GM21723 (cell line): ENCODE measurements around the gene EEF1A2.
"Not testable (repeated sequence)": the region's sequence is repeated elsewhere in the genome, so short reads cannot be mapped to it uniquely, and the experiment has no call there.

Experiments
- ATAC-seq: cut with Tn5 transposase; IDR thresholded peaks from one replicate; pipeline ENCODE4 v1.9.1; 2021; ENCODE audit warnings: mild to moderate bottlenecking, moderate library complexity; ENCODE audit not compliant: unreplicated experiment

EEF1A2 gene

DNA sequence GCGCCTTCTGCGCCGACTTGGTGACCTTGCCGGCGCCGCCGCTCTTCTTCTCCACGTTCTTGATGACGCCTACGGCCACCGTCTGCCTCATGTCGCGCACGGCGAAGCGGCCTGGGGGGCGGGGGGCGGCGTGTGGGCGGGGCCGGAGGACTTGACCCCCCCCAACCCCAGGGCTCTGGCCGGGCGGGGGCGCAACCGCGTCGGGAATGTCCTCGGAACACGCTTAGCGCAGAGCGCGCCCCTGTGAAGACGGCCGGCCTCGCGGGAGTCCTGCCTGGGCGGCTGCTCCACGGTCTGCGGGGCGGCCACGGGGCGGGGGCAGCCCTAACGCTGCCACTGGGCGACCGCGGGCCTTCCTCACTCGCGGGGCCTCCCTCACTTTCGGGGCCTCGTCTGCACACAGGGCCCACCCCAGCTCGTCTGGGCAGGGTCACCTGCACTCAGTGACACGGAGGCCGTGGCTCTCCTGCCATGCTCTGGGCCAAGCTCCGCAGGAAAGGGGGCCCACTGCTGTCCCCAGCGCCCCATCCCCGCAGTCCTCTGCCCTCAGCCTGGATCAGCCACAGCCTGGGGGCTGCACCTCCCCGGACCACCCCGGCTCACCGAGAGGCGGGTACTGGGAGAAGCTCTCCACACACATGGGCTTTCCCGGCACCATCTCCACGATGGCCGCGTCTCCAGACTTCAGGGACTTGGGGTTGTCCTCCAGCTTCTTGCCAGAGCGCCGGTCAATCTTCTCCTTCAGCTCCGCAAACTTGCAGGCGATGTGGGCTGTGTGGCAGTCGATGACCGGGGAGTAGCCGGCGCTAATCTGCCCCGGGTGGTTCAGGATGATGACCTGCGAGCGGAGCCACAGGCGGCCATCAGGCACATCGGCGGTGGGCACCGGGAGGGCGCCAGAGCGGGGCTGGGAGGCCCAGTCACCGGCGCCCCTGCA is 10.3 kb downstream of the EEF1A2 start:
- ATAC-seq, result no peak

DNA sequence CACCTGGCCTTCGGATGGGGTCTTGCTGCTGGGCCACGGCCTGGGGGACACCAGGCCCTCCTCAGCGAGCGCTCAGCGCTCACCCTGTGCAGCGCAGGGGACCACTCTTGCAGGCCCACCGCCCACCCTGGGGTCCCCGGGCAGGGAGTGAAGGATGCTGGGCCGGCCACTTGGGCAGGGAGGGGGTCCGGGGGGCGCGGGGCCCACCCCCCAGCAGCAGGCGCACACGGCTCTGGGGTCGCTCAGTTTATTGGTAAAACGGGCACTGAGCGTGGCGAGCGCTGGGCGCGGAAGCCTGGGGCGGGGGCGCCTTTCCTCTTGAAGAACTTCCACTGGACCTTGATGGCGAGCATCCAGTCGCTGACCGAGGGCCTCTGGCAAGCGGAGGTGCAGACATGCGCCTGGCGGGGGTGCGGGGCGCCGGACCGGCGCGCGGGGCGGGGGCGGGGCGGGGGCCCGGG is 11.1 kb downstream of the EEF1A2 start:
- no peak for ATAC-seq

DNA sequence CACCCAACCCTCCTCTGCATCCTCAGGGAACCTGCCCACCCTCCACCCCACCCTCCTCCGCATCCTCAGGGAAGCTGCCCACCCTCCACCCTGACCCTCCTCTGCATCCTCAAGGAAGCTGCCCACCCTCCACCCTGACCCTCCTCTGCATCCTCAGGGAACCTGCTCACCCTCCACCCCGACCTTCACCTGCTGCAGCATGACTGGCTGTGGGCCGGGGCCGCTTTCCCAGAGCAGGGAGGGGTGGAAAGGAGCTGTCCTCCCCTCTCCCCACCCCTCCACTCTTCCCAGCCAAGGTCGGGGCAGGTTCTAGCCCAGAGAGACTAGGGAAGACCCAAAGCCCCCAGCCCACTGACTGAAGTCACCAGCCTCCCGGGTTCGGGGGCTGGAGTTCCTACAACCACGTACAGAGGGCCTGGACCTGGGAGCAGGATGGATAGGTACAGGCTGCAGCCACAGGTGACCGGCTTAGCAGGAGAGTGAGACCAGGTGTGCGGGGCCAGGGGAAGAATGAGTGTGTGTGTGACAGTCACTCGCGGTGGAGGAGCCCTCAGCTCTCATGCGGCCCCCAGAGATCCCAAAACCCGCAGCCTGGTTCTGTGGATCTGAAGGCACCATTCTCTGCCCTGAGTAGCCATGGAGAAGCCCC is 11.6 kb downstream of the EEF1A2 start:
- ATAC-seq, result no peak

DNA sequence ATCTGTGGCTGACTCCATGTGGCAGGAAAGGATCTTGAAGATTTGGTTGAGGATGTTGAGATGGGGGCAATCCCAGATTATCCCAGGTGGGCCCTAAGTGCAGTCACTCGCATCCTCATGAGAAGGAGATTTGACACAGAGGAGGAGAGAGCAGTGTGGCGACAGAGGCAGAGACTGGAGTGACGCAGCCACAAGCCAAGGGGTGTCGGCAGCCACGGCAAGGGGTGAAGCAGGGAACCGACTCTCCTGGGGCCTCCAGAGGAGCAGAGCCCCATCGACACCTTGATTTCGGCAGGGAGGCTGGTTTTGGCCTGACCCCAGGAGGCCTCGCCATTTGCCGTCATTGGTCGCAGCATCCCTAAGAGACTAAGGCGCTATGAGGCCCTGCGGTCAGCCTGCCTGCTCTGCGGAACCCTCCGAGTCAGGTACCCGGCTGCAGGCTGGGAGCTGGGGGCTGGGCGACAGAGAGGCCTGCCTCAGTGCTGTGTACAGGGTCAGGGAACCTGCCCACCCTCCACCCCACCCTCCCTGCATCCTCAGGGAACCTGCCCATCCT is 12.5 kb downstream of the EEF1A2 start:
- ATAC-seq, result no peak

DNA sequence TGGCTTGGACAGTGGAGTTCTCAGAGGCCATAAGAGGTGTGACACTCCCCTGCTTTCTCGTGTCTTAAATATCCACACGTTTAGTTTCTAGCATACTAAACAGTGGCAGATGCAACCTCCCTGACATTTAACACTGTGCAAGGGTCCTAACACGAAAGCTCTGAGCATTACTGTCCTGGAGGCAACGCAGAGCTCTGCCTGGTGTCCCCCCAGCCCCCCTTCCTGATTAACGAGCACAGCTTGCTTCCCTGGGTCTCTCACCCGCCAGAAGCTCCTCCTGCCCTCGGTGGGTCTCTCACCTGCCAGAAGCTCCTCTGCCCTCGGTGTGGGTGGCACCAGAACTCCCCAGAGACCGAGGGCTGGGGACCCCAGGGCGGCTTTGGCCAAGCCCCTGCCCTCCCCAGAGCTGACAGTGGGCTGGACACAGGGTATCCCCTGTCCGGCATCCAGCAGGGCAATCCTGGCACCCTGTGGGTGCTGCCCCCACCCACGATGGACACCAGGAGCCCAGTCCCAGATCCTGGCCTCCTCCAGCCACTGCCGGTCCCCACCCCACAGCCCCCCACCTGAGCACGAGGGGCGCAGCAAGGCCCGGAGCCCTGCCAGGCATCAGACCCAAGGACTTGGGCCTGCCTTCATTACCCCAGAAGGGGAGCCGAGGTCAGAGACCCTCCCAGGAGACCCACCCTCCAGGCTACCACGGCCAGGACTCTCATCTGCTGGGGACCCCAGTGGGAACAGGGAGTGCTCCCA is 14.1 kb downstream of the EEF1A2 start:
- no peak for ATAC-seq

DNA sequence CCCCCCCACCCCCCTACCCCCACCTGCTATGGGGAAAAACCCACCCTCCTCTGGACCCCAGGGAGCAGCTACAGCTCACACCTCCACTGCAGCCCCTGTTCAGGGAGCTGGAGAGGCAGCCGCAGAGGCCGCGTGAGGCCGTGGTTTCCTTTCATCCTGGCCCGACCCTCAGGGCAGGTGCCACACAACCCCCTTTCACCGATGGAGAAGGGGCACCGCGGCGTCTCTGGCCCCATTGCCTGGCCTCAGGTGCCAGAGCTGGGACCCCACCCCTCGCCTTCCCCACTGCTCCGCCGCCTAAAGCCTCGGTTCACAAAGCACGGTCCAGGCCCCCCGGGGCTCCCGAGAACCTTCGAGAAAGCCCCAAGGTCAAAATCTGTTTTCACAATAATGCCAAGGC is 14.6 kb downstream of the EEF1A2 start:
- ATAC-seq, result no peak

DNA sequence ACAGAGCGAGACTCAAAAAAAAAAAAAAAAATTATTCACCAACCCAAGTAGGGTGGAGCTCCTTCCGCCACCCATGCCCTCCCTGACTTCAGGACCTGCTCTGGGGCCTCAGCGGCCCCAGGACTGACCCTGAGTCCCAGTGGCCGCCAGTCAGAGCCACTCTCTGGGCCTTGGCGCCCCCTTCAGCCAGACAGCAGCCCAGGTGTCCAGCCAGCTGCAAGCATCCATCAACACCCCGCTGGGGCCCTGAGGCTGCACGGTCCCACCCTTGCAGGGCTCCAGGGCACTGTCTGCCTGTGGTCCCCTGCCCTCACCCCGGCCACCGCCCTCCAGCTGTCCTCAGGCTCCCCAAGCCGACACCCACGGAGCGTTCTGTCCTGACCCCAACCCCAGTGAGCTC is 15.0 kb downstream of the EEF1A2 start:
- ATAC-seq, result no peak

DNA sequence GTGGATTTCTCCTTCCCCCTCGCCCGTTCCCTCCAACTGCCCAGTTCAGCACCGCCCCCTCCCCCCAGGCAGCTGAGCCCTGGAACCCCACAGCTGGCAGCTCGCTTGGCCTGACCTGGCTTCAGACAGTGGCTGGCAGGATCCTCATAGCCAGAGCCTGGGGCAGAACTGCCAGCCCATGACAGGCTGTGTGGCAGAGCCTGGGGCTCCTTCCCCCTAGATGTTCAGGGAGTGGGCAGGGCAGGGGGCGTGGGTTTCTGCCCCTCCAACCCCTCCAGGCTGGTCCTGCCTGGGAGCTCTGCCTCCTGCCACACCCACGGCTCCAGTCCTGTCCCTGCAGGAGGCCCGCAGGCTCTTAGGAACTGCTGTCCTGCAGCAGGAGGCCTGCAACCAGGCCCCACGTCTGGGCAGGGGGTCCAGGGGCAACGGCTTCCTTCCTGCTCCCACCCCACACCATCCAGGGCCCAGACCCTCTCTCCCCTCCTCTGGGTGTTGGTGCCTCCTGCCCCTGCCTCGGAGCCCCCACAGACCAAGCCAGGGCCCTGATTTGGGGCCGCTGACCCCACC is 16.8 kb downstream of the EEF1A2 start:
- no peak for ATAC-seq

DNA sequence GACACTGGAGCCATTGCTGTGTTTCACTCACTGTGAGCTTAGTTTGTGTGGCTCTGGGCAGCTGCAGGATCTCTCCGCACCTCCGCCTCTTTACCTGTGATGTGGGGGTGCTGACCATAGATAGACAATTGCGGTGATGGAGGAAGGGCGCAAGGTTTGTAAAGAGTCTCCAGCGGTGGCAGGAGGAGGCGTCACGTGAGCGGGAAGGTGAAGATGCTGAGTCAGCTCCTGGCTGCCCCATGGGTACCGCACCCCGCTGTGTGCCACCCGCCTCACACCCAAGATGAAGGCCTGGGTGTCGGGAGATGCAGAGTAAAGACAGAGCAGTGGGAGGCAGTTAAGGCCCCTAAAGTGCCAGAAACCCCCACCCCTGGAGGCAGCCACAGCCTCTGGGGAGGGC is 17.4 kb downstream of the EEF1A2 start:
- ATAC-seq, result no peak

DNA sequence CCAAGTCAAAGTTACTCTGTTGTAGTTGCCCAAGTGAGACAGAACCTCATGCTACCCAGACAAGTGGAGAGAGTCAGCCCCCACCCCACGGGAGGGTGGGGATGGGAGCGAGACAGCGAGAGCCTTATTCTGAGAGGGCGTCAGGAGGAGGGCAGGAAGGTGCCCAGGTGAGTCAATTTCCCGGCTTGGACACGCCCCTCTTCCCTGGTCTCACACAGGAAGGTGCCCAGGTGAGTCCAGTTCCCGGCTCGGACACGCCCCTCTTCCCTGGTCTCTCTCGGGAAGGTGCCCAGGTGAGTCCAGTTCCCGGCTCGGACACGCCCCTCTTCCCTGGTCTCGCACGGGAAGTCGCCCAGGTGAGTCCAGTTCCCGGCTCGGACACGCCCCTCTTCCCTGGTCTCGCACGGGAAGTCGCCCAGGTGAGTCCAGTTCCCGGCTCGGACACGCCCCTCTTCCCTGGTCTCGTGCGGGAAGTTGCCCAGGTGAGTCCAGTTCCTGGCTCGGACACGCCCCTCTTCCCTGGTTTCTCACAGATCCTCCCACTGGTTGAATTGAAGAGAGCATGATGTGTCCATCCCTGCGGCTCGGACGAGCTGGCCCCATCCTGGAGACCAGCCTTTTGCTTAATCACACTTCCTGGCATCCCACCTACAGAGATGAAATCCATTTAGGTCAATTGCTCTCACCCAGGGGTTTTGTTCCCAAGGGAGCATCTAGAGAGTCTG is 19.0 kb downstream of the EEF1A2 start:
- ATAC-seq, result not testable (repeated sequence)

DNA sequence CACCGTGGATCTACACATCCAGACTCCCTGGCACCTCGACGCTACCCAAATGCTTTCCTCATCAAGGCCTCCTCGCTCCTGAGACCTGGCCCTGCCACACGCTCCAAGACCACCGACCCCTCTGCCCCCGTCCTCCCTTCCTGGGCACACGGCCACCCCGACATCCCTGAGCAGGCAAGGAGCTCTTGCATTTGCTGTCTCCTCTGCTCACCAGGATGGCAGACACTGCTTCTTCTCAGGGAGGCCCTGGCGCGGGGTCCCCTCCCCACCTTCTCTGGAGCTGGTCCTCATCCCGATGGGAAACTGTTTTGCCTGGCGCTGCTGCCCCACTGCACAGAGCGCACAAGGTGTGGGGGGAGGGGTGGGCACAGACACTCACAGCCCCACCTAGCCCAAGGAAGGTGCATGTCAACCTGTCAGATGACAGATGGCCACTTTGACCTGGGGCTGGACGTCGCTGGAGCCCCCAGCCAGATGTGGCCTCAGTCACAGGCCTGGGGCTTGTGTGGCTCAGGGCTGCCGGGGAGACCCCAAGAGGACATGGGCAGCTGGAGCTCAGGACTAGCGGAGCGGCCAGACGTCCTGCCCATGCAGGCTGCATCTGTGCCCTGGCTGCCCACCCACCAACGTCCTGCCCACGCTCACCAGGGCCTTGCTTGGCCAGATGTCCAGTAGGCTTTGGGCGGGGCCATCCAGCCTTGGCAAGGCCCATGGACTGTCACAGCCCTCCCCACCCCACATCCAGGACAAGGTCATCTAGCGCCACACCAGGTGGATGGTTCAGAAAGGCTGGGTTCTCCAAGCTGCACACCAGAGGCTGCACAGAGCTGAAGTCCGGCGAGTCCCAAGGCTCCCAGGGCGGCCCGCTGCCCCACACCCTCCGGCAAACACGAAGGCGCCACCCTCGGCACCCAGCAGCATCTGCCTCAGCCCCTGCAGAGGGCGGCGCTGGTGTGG is 20.3 kb downstream of the EEF1A2 start:
- ATAC-seq, result no peak

DNA sequence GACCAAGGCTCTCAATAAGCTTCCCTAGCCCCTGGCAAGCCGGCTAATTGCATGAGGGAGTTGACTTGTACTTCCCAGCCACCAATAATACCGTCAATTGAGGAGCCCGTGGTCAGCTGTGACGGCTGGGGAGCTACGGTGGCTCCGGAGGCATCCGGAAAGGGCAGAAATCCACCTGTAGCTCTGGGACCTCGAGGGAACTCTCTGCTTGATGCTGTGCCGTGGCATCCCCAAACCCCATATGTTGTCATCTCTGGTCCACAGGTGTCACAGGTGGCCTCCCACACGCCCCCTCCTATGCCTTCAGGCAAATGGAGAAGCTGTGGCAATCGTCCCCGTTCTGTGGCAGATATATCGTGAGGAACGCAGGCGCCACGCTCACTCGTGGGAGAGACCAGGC is 20.9 kb downstream of the EEF1A2 start:
- ATAC-seq, result no peak

DNA sequence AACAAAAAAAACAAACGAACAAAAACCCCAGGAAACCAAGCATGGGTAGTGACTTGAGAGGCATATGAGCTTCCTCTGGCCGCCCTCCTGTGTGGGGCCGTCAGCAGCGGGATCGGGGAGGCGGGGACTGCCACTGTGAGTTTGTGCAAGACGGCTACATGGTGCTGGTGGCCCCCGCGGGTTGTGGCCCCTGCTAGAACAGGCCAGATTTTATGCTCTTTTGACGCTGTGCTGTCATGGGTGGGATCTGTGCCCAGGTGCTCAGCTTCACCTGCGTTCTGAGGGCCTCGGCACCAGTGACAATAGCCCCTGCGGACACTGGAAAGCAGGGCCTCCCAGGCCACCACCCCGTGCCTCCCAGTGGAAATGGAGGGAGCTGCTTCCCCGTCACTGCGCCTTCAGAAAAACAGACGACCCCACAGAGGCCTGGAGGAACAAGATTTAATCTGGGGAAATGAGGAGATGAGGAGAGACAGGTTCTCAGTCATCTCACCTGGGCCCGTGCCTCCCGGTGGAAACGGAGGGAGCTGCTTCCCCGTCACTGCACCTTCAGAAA is 21.7 kb downstream of the EEF1A2 start:
- no peak for ATAC-seq

DNA sequence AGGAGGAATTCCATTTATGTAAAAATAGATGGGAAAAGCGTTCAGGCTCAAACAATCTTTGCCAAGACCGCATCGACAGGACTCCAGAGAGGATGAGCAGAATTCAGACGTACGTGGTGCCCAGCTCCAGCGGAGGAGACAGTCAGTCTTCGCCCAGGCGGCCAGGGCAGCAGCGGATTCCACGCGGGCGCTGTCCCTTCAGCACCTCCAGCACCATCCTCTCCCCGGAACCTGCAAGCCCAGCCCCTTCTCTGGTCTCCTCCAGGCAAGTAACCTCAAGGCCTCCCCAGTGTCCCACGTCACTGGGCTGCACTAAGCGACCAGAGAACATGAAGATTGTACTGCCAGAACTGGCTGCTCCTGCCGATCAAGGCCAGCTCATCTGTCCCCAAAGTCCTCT is 23.7 kb downstream of the EEF1A2 start:
- ATAC-seq, result no peak

DNA sequence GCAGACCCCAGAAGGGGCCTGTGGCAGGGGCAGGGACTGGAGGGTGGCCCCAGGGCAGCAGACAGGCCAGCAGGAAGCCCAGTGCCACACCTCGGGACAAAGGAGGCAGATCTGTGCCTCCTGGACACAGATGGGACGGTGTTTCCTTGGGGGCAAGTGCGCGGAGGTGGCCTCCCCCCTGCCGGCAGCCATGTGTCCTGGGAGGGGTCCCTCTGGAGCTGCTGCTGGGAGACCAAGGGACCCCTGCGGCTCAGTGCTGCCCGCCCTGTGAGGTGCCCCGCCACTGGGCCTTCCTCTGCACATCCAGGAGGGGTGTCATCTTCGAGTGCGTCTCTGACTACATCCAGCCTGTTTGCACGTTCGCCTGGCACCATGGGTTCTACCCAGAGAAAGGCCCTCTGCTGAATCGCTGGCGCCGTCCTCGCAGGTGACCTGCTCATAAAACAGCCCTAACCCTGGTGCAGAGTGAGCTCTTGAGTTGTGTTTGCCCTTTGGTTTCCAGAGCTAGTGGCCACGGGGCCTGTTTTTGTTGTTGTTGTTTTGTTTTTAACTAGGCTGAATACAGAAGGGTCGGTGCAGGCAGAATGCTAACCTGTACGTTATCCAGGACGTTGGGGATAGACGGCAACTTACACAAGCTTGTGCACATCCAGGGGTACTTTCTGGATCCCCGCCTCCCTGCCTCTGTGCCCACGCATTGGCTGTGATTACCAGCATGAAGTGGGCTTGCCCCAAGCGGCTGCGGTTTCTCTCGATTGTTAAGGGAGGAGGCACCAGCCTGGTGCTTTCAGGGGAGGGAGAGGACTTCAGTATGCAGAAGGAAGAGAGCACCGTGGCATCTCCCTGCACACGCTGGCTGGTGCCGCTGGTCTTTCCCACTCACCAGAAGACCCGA is 25.1 kb downstream of the EEF1A2 start:
- no peak for ATAC-seq

DNA sequence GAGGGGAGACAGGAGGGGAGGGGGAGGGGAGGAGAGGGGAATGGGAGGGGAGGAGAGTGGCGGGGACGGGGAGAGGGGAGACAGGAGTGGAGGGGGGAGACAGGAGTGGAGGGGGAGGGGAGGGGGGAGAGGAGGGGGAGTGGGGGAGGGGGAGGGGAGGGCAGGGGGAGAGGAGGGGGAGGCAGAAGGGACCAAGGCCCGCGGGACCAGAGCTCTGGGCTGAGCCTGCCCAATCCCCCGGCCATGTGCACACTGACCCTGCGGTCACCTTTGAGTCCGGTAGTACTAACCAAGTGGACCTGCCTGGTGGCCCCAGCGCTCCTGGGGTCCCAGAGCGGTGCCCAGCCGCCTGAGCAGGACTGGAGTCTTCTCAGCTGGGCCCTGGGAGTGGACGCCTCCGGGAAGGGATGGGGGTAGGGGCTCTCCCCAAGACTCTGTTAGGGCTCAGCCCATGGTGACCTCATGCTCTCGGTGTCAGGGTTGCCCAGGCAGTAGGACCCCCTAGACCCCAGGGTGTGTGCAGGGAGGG is 26.0 kb downstream of the EEF1A2 start:
- ATAC-seq, result no peak

DNA sequence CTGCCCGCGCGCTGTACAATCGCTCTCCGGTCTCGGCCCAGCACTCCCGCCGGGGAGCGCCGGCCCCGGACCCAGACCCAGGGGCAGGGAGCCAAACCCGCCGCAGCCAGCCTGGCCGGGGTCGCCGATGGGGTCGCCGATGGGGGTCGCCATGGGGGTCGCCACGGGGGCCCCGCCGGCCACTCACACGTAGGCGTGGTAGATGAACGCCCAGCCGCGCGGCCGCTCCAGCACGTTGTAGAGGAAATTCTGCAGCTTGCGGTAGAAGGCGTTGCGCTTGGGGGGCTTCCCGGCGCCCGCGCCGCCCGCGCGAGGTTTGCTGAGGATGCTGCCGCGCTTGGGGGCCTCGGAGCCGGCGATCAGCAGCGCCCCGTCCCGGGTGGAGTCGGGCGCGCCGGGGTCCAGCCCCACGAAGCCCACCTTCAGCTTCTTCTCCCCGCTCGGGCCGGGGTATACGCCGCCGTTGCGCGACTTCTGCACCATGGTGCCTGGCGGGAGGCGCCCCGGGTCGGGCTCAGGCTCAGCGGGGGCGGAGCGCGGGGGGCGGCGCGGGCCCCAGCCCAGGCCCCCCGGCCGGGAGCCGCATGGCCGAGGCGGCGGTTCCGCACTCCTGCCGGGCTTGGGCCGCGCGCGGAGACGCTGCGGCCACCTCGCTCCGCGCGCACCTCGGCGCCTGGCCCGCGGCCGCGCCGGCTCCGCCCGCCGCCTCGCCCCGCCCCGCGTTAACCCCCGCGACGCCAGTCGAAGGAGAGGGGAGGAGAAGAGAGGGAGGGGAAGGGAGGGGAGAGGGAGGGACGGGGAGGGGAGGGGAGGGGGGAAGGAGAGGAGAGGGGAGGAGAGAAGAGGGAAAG is 26.7 kb downstream of the EEF1A2 start, which contains the start of gene KCNQ2:
Gene KCNQ2, minus strand, starts transcription at position 675 of the 851 bp plus-strand sequence. Its CDS starts 192 bp downstream, at position 483.
- no peak for ATAC-seq
